ENCODE results near the gene GUCY2D.

GUCY2D gene

DNA sequence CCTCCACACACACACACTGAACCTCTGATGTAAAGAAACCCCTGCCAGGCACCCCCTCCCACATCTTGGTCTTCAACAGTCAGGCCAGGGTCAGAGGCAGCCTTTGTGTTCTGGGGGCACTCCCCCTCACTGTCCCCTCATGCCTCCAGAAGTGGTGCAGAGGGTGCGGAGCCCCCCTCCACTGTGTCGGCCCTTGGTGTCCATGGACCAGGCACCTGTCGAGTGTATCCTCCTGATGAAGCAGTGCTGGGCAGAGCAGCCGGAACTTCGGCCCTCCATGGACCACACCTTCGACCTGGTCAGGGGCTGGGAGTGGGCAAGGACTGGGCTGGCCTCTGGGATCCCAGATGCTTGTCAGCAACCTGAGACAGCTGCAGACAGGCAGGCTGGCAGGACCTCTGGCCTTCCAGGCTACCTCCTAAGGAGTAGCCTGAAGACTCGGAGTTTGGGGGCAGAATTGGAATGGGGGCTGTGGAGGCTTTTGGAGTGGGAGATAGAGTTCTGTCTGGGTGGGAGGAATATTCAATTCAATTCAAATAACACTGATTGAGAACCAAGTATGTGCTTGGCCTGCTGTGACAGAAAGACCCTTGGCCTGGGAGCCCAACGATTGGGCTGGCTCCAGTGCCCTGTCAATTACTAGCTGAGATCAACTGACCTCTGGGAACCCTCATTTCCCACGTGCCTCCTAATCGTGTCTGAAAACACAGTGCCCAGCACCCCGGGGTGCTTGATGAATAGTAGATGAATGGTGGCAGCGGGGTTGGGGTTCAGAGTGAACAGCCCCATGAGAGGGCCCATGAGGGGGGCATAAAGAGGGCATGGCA is 11.5 kb downstream of the GUCY2D start:
- H3K4me3 ChIP-seq (ENCODE audit: low read length) = no peak overlapping the region
- no peak overlapping the region for H3K9ac ChIP-seq (ENCODE audit: low read length)
- H4K20me1 ChIP-seq (ENCODE audit: insufficient read depth, low read length) = no peaks in the 10 kb centered on the region
- H2AFZ ChIP-seq (ENCODE audit: low read length) = no peak overlapping the region
- no peaks in the 10 kb centered on the region for H3K9me3 ChIP-seq (replicated peaks; ENCODE audit: insufficient read depth, low read length)
- no peak overlapping the region for H3K27ac ChIP-seq (ENCODE audit: low read length)
- peaks cover 47% of the 10 kb centered on the region for H3K27me3 ChIP-seq (replicated peaks; ENCODE audit: insufficient read depth, low read length)
- no peak overlapping the region for H3K4me2 ChIP-seq (ENCODE audit: low read depth, low read length)
- no peaks in the 10 kb centered on the region for H3K9me2 ChIP-seq (replicated peaks; ENCODE audit: insufficient read depth, low read length)
- no peaks in the 10 kb centered on the region for H3K4me1 ChIP-seq (ENCODE audit: low read length)
- no peaks in the 10 kb centered on the region for H3F3A ChIP-seq (ENCODE audit: insufficient read depth, low read length)
- H3K36me3 ChIP-seq (replicated peaks; ENCODE audit: insufficient read depth, low read length) = no peaks in the 10 kb centered on the region
- H3K79me2 ChIP-seq (ENCODE audit: low read length) = no peaks in the 10 kb centered on the region
- DNase-seq = no peak
- TF ChIP-seq, protein P1, sequence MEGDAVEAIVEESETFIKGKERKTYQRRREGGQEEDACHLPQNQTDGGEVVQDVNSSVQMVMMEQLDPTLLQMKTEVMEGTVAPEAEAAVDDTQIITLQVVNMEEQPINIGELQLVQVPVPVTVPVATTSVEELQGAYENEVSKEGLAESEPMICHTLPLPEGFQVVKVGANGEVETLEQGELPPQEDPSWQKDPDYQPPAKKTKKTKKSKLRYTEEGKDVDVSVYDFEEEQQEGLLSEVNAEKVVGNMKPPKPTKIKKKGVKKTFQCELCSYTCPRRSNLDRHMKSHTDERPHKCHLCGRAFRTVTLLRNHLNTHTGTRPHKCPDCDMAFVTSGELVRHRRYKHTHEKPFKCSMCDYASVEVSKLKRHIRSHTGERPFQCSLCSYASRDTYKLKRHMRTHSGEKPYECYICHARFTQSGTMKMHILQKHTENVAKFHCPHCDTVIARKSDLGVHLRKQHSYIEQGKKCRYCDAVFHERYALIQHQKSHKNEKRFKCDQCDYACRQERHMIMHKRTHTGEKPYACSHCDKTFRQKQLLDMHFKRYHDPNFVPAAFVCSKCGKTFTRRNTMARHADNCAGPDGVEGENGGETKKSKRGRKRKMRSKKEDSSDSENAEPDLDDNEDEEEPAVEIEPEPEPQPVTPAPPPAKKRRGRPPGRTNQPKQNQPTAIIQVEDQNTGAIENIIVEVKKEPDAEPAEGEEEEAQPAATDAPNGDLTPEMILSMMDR (IDR thresholded peaks at IDR 0.05; ENCODE audit: low read length) = no peak
- TF ChIP-seq EZH2 (optimal IDR thresholded peaks at IDR 0.05; ENCODE audit: low read depth, low read length) (no peak), EZH2phosphoT487 (IDR thresholded peaks at IDR 0.05; ENCODE audit: low read length) (no peak)

DNA sequence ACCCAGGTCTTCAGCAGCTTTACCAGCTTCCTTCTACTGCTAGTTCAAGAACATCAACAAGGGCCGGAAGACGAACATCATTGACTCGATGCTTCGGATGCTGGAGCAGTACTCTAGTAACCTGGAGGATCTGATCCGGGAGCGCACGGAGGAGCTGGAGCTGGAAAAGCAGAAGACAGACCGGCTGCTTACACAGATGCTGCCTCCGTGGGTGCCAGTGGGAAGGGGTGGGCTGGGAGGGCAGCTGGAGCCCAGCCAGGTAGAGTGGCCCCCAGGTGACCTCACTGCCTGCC is 12.1 kb downstream of the GUCY2D start:
- H2AFZ ChIP-seq (ENCODE audit: low read length) = no peak overlapping the region
- H3K79me2 ChIP-seq (ENCODE audit: low read length) = no peaks in the 10 kb centered on the region
- no peaks in the 10 kb centered on the region for H3K9me3 ChIP-seq (replicated peaks; ENCODE audit: insufficient read depth, low read length)
- no peaks in the 10 kb centered on the region for H3K4me1 ChIP-seq (ENCODE audit: low read length)
- H3K9me2 ChIP-seq (replicated peaks; ENCODE audit: insufficient read depth, low read length) = no peaks in the 10 kb centered on the region
- H3K27ac ChIP-seq (ENCODE audit: low read length) = no peak overlapping the region
- H4K20me1 ChIP-seq (ENCODE audit: insufficient read depth, low read length) = no peaks in the 10 kb centered on the region
- H3K27me3 ChIP-seq (replicated peaks; ENCODE audit: insufficient read depth, low read length) = peaks cover 53% of the 10 kb centered on the region
- DNase-seq = no peak
- H3K9ac ChIP-seq (ENCODE audit: low read length) = no peak overlapping the region
- H3F3A ChIP-seq (ENCODE audit: insufficient read depth, low read length) = no peaks in the 10 kb centered on the region
- no peak overlapping the region for H3K4me2 ChIP-seq (ENCODE audit: low read depth, low read length)
- H3K4me3 ChIP-seq (ENCODE audit: low read length) = no peak overlapping the region
- H3K36me3 ChIP-seq (replicated peaks; ENCODE audit: insufficient read depth, low read length) = no peaks in the 10 kb centered on the region
- TF ChIP-seq EZH2 (optimal IDR thresholded peaks at IDR 0.05; ENCODE audit: low read depth, low read length) (no peak), EZH2phosphoT487 (IDR thresholded peaks at IDR 0.05; ENCODE audit: low read length) (no peak)
- TF ChIP-seq, protein P1 (IDR thresholded peaks at IDR 0.05; ENCODE audit: low read length) = no peak

DNA sequence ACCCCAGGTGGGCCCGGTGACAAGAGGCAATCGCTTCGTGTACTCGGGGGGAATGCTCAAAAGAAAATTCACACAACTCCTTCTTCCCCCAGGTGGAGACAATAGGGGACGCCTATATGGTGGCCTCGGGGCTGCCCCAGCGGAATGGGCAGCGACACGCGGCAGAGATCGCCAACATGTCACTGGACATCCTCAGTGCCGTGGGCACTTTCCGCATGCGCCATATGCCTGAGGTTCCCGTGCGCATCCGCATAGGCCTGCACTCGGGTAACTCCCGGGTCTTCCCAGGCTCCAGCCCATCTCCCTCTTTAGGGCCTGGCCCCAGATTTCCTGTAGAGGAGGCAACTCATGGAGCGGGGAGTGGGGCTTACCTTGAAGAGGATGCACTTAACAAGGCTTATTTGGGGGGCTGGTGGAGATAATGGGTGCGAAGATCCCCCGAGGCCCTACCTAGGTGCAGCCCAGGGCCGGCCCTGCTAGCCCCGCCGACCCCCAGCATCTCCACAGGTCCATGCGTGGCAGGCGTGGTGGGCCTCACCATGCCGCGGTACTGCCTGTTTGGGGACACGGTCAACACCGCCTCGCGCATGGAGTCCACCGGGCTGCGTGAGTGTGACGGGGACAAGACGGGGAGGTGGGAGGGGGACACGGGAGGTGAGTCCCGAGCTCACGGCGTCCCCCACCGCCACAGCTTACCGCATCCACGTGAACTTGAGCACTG is 13.0 kb downstream of the GUCY2D start:
- 0 out of 2 replicates have a peak overlapping the region, but pooled peaks have one; percentile 80 for H3K4me2 ChIP-seq (ENCODE audit: low read depth, low read length)
- no peaks in the 10 kb centered on the region for H3K9me2 ChIP-seq (replicated peaks; ENCODE audit: insufficient read depth, low read length)
- peaks cover 58% of the 10 kb centered on the region for H3K27me3 ChIP-seq (replicated peaks; ENCODE audit: insufficient read depth, low read length)
- H3K9ac ChIP-seq (ENCODE audit: low read length) = no peak overlapping the region
- no peak overlapping the region for H3K4me3 ChIP-seq (ENCODE audit: low read length)
- no peaks in the 10 kb centered on the region for H3F3A ChIP-seq (ENCODE audit: insufficient read depth, low read length)
- no peaks in the 10 kb centered on the region for H3K4me1 ChIP-seq (ENCODE audit: low read length)
- no peak overlapping the region for H2AFZ ChIP-seq (ENCODE audit: low read length)
- H4K20me1 ChIP-seq (ENCODE audit: insufficient read depth, low read length) = no peaks in the 10 kb centered on the region
- no peak overlapping the region for H3K27ac ChIP-seq (ENCODE audit: low read length)
- no peaks in the 10 kb centered on the region for H3K9me3 ChIP-seq (replicated peaks; ENCODE audit: insufficient read depth, low read length)
- no peaks in the 10 kb centered on the region for H3K36me3 ChIP-seq (replicated peaks; ENCODE audit: insufficient read depth, low read length)
- no peak for DNase-seq
- H3K79me2 ChIP-seq (ENCODE audit: low read length) = no peaks in the 10 kb centered on the region
- TF ChIP-seq, protein P1 (IDR thresholded peaks at IDR 0.05; ENCODE audit: low read length) = no peak
- TF ChIP-seq EZH2 (optimal IDR thresholded peaks at IDR 0.05; ENCODE audit: low read depth, low read length) (no peak), EZH2phosphoT487 (IDR thresholded peaks at IDR 0.05; ENCODE audit: low read length) (no peak)
